Measurements from ENCODE around the gene POM121C. TPM values are rescaled to one million over a fixed set of nuclear protein-coding genes. Genes with fewer than 3 reads are reported as not detected.
"Not testable (repeated sequence)": the region's sequence is repeated elsewhere in the genome, so short reads cannot be mapped to it uniquely, and the experiment has no call there.

POM121C gene
- total RNA-seq, 1 donor from 2014 or later: 12.1 TPM

DNA sequence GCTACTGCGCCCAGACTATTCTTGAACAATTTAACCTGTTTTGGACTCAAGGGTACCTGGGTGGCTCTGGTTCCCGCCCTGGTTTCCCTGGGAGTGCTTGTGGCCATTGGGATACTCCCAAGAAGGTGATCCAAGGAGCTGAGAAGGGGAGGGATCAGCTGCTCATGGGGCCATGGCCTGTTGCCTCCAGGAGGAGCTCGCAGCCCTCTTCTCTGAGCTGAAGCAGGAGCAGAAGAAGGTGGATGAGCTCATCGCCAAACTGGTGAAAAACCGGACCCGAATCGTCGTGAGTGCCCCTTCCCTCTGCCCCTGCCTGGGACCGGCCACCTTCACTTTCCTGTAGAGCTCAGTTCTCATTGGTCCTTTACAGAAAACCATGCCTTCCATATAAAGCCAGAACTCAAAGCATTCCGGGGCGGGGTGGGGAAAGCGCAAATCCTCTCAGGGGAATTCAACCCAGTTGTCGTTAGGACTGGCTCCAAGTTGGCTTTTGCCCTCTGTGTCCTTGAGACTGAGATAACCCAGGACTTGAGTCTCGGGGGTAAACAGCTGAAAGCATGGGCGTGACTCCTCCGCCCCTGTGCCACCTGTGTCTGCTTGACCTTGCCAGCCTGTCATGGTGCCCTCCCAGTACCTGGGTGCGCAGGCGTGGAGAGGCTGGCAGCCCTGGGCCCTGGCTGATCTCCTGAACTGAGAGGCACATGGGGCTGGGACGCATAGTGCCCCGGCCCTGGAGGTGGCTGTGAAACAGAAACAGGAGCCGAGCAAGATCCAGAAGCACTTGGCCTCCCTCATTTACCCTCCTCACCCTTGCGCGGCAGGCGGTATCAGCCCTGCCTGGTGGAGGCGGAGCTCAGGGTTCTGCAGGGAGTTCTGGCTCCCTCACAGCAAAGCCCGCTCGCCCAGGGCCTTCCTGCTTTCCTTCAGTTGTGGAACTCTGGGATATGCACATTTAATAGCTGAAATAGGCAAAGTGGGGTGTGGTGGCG lies 82.3 kb downstream of the POM121C start:
- not testable (repeated sequence) for DNase-seq (ENCODE audit: low read depth); FAIRE-seq; H3K4me3 ChIP-seq (ENCODE audit: low read depth, low read length); H3K36me3 ChIP-seq (ENCODE audit: control insufficient read depth, insufficient read depth, low read length); H3K27me3 ChIP-seq (ENCODE audit: control insufficient read depth, insufficient read depth, low read length)

DNA sequence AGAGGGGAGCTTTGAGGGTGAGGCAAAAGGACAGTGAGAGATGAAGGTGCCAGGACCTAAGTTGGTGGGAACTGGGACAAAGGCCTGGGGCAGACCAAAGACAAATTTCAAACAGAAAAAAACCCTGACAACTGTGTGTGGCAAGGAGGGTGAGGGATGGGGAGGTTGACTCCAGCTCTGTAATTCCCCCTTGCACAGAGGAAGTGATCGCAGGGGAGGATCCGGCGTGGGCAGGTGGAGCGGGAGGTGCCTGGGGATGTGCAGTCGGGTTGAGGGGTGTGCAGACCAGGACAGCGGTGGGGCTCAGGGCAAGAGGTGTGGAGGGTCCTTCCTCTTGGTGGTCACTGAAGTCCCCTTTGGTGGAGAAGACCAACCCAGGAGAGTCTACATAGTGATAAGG lies 85.5 kb downstream of the POM121C start:
- H3K27me3 ChIP-seq (ENCODE audit: control insufficient read depth, insufficient read depth, low read length); H3K4me3 ChIP-seq (ENCODE audit: low read depth, low read length); FAIRE-seq; DNase-seq (ENCODE audit: low read depth); H3K36me3 ChIP-seq (ENCODE audit: control insufficient read depth, insufficient read depth, low read length): not testable (repeated sequence)

DNA sequence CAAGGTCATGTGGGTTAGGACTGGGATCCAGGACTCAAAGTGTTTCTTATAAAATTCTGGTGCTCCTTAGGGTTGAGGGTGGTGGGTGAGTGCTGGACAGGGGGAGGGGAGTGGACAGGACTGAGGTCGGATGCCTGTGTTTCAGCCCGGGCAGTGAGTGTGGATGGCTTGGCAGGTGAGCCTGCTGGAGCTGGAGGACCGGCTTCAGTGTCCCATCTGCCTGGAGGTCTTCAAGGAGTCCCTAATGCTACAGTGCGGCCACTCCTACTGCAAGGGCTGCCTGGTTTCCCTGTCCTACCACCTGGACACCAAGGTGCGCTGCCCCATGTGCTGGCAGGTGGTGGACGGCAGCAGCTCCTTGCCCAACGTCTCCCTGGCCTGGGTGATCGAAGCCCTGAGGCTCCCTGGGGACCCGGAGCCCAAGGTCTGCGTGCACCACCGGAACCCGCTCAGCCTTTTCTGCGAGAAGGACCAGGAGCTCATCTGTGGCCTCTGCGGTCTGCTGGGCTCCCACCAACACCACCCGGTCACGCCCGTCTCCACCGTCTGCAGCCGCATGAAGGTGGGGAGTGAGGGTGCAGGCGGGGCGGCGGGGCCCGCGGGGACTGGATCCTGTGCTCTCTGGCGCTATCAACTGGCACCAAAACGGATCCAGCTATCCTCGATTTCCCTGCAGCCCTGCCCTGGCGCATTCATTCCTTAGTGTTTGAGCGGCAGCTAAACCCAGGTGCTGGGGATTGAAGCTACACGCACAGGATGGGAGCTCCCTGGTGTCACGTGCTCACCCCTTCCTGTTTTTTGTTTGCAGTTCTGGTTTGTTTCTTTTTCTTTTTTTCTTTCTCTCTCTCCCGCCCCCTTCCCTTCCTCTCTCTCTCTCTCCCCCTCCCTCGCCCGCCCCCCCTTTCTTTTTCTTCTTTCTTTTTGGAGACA lies 87.1 kb downstream of the POM121C start:
- H3K4me3 ChIP-seq (ENCODE audit: low read depth, low read length); DNase-seq (ENCODE audit: low read depth); FAIRE-seq; H3K27me3 ChIP-seq (ENCODE audit: control insufficient read depth, insufficient read depth, low read length); H3K36me3 ChIP-seq (ENCODE audit: control insufficient read depth, insufficient read depth, low read length): not testable (repeated sequence)

DNA sequence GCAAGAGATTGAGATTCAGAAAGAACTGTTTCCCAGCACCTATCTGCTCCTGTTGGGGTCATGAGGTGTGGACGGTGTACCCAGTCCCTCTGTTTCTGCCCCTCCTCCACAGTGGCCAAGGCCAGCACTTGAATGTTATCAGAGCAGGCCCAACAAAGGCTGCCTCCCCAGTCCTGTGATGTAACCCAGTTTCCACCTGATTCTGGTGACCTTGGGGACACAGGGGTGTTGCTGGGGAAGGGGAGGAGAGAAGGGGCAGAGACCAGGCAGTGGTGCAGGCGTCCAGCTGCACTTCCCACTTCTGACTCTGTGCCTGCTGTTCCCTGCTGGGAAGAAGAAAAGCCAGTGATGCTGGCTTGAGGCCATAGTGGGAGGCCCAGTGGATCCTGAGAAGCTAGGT lies 88.2 kb downstream of the POM121C start:
- FAIRE-seq; H3K4me3 ChIP-seq (ENCODE audit: low read depth, low read length); H3K36me3 ChIP-seq (ENCODE audit: control insufficient read depth, insufficient read depth, low read length); H3K27me3 ChIP-seq (ENCODE audit: control insufficient read depth, insufficient read depth, low read length); DNase-seq (ENCODE audit: low read depth): not testable (repeated sequence)

DNA sequence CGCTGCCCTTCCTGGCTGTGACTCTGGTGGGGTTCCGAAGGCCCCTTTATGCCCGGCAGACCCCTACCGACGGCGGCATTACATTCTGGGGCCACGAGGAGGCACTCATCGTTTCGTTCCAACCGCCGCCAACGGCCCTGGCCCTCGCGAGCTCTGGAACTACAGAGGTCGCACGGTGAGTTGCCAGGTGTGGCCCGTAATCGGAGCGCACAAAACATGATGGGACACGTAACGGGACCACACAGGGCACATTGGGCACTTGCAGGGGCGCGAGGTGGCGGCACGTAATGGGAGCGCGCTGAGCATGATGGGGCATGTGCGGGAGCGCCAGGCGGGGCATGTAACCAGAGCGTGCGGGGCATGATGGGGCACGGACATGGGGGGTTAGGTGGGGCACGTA lies 90.8 kb downstream of the POM121C start, which contains the start of gene TRIM73:
Gene TRIM73 (plus strand): TSS at position 301 of the 400 bp plus-strand sequence. CDS start 3,305 bp downstream, outside the sequence.
- H3K36me3 ChIP-seq (ENCODE audit: control insufficient read depth, insufficient read depth, low read length); DNase-seq (ENCODE audit: low read depth); H3K4me3 ChIP-seq (ENCODE audit: low read depth, low read length); FAIRE-seq; H3K27me3 ChIP-seq (ENCODE audit: control insufficient read depth, insufficient read depth, low read length): not testable (repeated sequence)

DNA sequence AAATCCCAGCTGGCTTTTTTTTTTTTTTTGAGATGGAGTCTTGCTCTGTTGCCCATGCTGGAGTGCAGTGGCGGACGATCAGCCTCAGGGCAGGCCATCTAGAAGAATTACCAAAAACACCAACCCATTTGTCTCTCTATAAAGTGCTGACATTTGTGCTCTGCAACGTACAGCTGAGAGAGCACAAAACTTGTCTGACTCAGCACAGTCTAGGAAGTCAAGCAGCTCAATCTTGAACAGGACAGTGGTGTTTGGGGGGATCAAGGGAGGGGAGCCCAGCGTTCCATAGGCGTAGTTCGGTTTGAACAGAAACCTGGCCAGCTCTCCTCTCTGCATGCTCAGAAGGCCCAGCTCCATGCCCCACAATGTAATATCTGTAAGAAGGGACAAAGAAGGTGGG lies 92.9 kb downstream of the POM121C start:
- not testable (repeated sequence) for H3K4me3 ChIP-seq (ENCODE audit: low read depth, low read length); H3K36me3 ChIP-seq (ENCODE audit: control insufficient read depth, insufficient read depth, low read length); H3K27me3 ChIP-seq (ENCODE audit: control insufficient read depth, insufficient read depth, low read length); FAIRE-seq; DNase-seq (ENCODE audit: low read depth)

DNA sequence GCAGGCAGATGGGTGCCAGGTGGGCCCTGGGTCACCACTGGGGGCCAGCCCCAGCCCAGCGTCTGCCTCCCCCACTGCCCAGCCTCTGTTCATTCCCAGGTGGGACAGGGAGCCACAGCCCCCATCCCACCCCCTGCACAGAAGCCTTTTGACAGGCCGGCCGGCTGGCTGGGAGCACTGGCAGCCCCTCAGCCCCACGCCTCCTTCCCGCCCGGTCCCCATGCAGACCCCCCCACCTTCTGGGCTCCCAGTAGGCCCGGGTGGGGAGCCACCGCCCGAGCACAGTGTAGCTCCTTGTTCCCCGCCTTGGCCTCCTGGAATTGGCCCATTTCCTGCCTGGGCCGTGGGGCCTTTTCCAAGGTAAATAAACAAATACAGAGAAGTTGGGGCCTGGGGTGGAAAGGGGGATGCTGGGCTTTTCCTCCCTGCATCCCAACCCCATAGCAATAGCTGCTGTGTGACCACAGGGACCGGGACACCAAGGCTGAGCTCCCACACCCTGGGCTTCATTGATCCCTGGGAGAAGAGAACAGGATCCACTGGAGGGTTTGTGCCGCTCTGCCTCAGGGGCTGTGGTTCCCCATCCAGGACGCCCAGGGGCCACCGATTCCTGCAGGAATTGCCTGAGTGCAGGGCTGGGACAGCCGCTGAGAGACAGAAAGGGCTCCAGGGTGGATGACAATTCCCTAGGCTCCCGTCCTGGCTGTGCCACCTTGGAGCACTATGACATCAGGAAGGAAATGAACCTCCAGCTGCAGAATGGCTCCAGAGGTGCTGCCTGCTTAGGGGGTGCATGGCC lies 111.4 kb downstream of the POM121C start:
- not testable (repeated sequence) for H3K27me3 ChIP-seq (ENCODE audit: control insufficient read depth, insufficient read depth, low read length); DNase-seq (ENCODE audit: low read depth); FAIRE-seq; H3K36me3 ChIP-seq (ENCODE audit: control insufficient read depth, insufficient read depth, low read length); H3K4me3 ChIP-seq (ENCODE audit: low read depth, low read length)

DNA sequence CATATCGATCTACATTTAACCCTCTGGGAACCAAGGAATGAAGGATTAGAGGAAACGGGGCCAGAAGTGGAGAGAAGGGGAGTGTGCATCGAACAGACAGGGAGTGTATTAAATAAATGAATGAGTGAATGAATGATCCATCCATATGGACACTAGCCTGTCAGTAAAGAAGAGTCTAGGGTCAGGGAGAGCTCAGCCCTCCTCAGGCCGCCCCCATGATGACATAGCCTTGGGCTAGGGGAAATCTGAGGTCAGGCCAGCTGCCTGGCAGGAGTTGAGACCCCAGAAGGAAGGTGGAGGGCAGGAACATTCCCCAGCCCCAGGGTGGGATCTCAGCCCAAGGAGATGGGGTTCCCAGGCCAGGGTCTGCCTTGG lies 112.0 kb downstream of the POM121C start:
- not testable (repeated sequence) for FAIRE-seq; DNase-seq (ENCODE audit: low read depth)

DNA sequence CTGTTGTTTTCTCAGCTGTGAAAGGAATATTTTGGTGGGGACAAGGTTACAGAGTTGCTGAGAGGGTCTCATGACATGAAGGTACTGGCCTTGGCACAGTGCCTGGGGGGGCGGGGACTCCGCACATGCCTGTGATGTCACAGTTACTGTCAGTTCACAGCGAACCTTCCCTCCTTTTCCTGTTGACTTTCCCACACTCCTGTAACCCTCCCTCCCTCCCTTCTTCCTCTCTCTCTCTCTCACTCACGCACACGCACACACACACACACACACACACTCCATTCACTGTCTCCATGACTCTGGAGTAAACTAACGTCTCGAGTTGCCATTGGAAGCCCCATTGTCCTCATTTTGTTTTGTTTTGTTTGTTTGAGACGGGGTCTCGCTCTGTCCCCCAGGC lies 118.8 kb downstream of the POM121C start:
- not testable (repeated sequence) for H3K4me3 ChIP-seq (ENCODE audit: low read depth, low read length); H3K27me3 ChIP-seq (ENCODE audit: control insufficient read depth, insufficient read depth, low read length); FAIRE-seq; H3K36me3 ChIP-seq (ENCODE audit: control insufficient read depth, insufficient read depth, low read length); DNase-seq (ENCODE audit: low read depth)

More for the DNA sequence above, 112.0 kb downstream of the POM121C start:
- H3K4me3 ChIP-seq (ENCODE audit: low read depth, low read length); H3K27me3 ChIP-seq (ENCODE audit: control insufficient read depth, insufficient read depth, low read length); H3K36me3 ChIP-seq (ENCODE audit: control insufficient read depth, insufficient read depth, low read length): not testable (repeated sequence)

Other genes with a start within 250 kb of the POM121C start
- 0.38 and 0.79 TPM in 2 replicates for gene TRIM73, start 90.7 kb downstream of the POM121C start, total RNA-seq
- not detected in 2 replicates for gene SPDYE5, start 6.0 kb upstream of the POM121C start, total RNA-seq

Measured in bronchial epithelial cell (primary cell).